Thoracic aorta (tissue), 2 donors: ENCODE data around the gene CMKLR1. TPM values are rescaled to one million over a fixed set of nuclear protein-coding genes. Genes with fewer than 3 reads are reported as not detected.

Experiments
- ATAC-seq: fragments of 150-250 bp; one replicate; pipeline ENCODE4 v1.8.0; 2017; ENCODE audit warnings: low read depth; ENCODE audit not compliant: insufficient number of reproducible peaks, low FRiP score
- DNase-seq: peaks from one replicate; pipeline ENCODE4 v3.0.0-alpha.2; 2020; ENCODE audit warnings: low spot score
- H3K27ac ChIP-seq, 2 donors: fragments of 200-600 bp; sonication (generic); 1 replicate in 1 of 2; 2 replicates in 1 of 2; pipeline ENCODE4 v1.5.1; 2016; ENCODE audit warnings: mild to moderate bottlenecking in 2 of 2, moderate library complexity in 2 of 2
- H3K27me3 ChIP-seq: fragments of 200-600 bp; sonication (generic); replicated peaks from 2 replicates; pipeline ENCODE4 v1.6.0; 2016; ENCODE audit warnings: mild to moderate bottlenecking; ENCODE audit not compliant: insufficient read depth
- H3K36me3 ChIP-seq: fragments of 200-600 bp; sonication (generic); one replicate; pipeline ENCODE4 v1.5.1; 2016
- H3K4me1 ChIP-seq, 2 donors: fragments of 200-600 bp; sonication (generic); 1 replicate in 1 of 2; 2 replicates in 1 of 2; pipeline versions ENCODE4 v1.5.1 to v1.6.0; 2016; ENCODE audit warnings: low read depth in 2 of 2, mild to moderate bottlenecking in 1 of 2; ENCODE audit not compliant: control insufficient read depth in 1 of 2
- H3K4me3 ChIP-seq: fragments of 200-600 bp; sonication (generic); 2 replicates; pipeline ENCODE4 v1.5.1; 2016; ENCODE audit warnings: mild to moderate bottlenecking
- H3K9me3 ChIP-seq: fragments of 200-600 bp; sonication (generic); 2 replicates; pipeline ENCODE4 v1.5.1; 2016
- total RNA-seq, 2 donors: library from RNA; depleted of rRNA; stranded (reverse); fragments of >200 nt; gene quantifications; one replicate each; pipeline versions ENCODE4 v1.1.0 to v1.2.3, GENCODE V29; 2016
- TF ChIP-seq, protein P1 (sequence below): fragments of 200-600 bp; sonication (generic); IDR thresholded peaks from one replicate; pipeline ENCODE4 v1.5.1; 2019; ENCODE audit warnings: antibody characterized with exemption

Gene CMKLR1
- total RNA-seq, 2 donors from 2014 or later: 56.6 to 73.8 TPM

- no peak for DNase-seq
- TF ChIP-seq, protein P1, sequence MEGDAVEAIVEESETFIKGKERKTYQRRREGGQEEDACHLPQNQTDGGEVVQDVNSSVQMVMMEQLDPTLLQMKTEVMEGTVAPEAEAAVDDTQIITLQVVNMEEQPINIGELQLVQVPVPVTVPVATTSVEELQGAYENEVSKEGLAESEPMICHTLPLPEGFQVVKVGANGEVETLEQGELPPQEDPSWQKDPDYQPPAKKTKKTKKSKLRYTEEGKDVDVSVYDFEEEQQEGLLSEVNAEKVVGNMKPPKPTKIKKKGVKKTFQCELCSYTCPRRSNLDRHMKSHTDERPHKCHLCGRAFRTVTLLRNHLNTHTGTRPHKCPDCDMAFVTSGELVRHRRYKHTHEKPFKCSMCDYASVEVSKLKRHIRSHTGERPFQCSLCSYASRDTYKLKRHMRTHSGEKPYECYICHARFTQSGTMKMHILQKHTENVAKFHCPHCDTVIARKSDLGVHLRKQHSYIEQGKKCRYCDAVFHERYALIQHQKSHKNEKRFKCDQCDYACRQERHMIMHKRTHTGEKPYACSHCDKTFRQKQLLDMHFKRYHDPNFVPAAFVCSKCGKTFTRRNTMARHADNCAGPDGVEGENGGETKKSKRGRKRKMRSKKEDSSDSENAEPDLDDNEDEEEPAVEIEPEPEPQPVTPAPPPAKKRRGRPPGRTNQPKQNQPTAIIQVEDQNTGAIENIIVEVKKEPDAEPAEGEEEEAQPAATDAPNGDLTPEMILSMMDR: no peak
Observed at GRCh38 chr12:108298761-108299275, 40.3 kb downstream of the CMKLR1 start.

GRCh38 chr12:108297895-108298760, 41.0 kb downstream of the CMKLR1 start:
- ATAC-seq (no peak), DNase-seq (no peak)
- H3K9me3 ChIP-seq: no peaks in the 10 kb centered on the region
- H3K27me3 ChIP-seq: no peaks in the 10 kb centered on the region
- H3K4me1 ChIP-seq: peaks cover 2 to 26% of the 10 kb centered on the region in 2 donors
- no peaks in the 10 kb centered on the region for H3K36me3 ChIP-seq
- H3K27ac ChIP-seq: no peak overlapping the region
- no peak overlapping the region for H3K4me3 ChIP-seq
- TF ChIP-seq, protein P1: no peak

More at GRCh38 chr12:108298761-108299275, 40.3 kb downstream of the CMKLR1 start:
- Histone ChIP-seq H3K4me1 (peaks cover 9 to 33% of the 10 kb centered on the region in 2 donors), H3K36me3 (no peaks in the 10 kb centered on the region), H3K4me3 (no peak overlapping the region), H3K9me3 (no peaks in the 10 kb centered on the region), H3K27me3 (no peaks in the 10 kb centered on the region), H3K27ac (no peak overlapping the region)
- no peak for ATAC-seq

DNA sequence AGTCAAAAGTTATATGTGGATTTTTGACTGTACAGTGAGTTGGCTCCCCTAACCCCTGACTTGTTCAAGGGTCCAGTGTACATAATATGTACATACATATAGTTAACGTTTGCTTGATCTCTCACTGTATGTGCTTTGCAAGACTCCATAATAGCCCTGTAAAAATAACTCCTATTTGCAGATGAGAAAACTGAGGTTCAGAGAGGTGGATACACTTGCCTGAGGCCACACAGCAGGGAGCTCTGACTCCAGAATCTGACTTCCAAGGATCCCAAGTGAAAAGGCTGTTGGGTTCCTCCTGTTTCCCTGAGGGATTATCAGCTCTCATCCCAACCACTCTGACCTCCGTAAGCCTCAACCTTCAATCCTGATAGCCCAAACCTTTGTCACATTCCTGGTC, 41.7 kb downstream of the CMKLR1 start:
- H3K9me3 ChIP-seq: no peaks in the 10 kb centered on the region
- no peak for DNase-seq
- H3K27me3 ChIP-seq: no peaks in the 10 kb centered on the region
- peaks cover 3% of the 10 kb centered on the region for H3K36me3 ChIP-seq
- H3K4me3 ChIP-seq: no peak overlapping the region
- TF ChIP-seq, protein P1: no peak
- H3K27ac ChIP-seq: no peak overlapping the region
- ATAC-seq: no peak
- H3K4me1 ChIP-seq: peaks cover 0 to 19% of the 10 kb centered on the region in 2 donors

- H3K27me3 ChIP-seq: no peaks in the 10 kb centered on the region
- TF ChIP-seq, protein P1: no peak
- DNase-seq (no peak), ATAC-seq (no peak)
- H3K27ac ChIP-seq: no peak overlapping the region
- no peak overlapping the region for H3K4me3 ChIP-seq
- H3K9me3 ChIP-seq: no peaks in the 10 kb centered on the region
- peaks cover 0 to 14% of the 10 kb centered on the region in 2 donors for H3K4me1 ChIP-seq
- H3K36me3 ChIP-seq: peaks cover 8% of the 10 kb centered on the region
Observed at GRCh38 chr12:108296945-108297344, 42.2 kb downstream of the CMKLR1 start.

- Histone ChIP-seq H3K9me3 (no peaks in the 10 kb centered on the region), H3K36me3 (peaks cover 21% of the 10 kb centered on the region), H3K27ac (no peak overlapping the region), H3K4me3 (no peak overlapping the region), H3K4me1 (peaks cover 0 to 12% of the 10 kb centered on the region in 2 donors), H3K27me3 (no peaks in the 10 kb centered on the region)
- TF ChIP-seq, protein P1: no peak
- DNase-seq (no peak), ATAC-seq (peak; percentile 23)
Observed at GRCh38 chr12:108295641-108296040, 43.5 kb downstream of the CMKLR1 start.
